ENCODE data around the gene FGF14.

GRCh38 chr13:102041544-102041943 is 360.3 kb downstream of the FGF14 start:
- TF ChIP-seq CTCF (IDR thresholded peaks at IDR 0.05) (no peak), POLR2AphosphoS5 (IDR thresholded peaks at IDR 0.05) (no peak)
